HG03342 (cell line): ENCODE data around the gene ZNF211.

Experiments used
- ATAC-seq: cut with Tn5 transposase; IDR thresholded peaks from one replicate; pipeline ENCODE4 v1.9.1; 2021; ENCODE audit warnings: mild to moderate bottlenecking, moderate library complexity; ENCODE audit not compliant: unreplicated experiment

Gene ZNF211

GRCh38 chr19:57655443-57655842, 22.5 kb downstream of the ZNF211 start:
- no peak for ATAC-seq

GRCh38 chr19:57656346-57656745, 23.4 kb downstream of the ZNF211 start:
- no peak for ATAC-seq

- no peak for ATAC-seq
Measured at GRCh38 chr19:57664269-57665127, 31.5 kb downstream of the ZNF211 start.

- ATAC-seq: no peak
Measured at GRCh38 chr19:57665261-57665806, 32.4 kb downstream of the ZNF211 start.

- ATAC-seq: no peak
Measured at GRCh38 chr19:57667228-57667627, 34.3 kb downstream of the ZNF211 start.

GRCh38 chr19:57668635-57669034, 35.7 kb downstream of the ZNF211 start, which contains the start of gene ZSCAN4:
Gene ZSCAN4 (plus strand): TSS chr19:57668935. CDS start chr19:57676146, 7,211 bp downstream.
- no peak for ATAC-seq

GRCh38 chr19:57671124-57671895, 38.3 kb downstream of the ZNF211 start:
- no peak for ATAC-seq

- ATAC-seq: no peak
Measured at GRCh38 chr19:57672466-57672865, 39.5 kb downstream of the ZNF211 start.

GRCh38 chr19:57675881-57676280, 42.9 kb downstream of the ZNF211 start:
- no peak for ATAC-seq

- ATAC-seq: no peak
Measured at GRCh38 chr19:57682226-57682766, 49.3 kb downstream of the ZNF211 start.

GRCh38 chr19:57686727-57687126, 53.8 kb downstream of the ZNF211 start:
- no peak for ATAC-seq

GRCh38 chr19:57687363-57688010, 54.5 kb downstream of the ZNF211 start:
- no peak for ATAC-seq

GRCh38 chr19:57688011-57688763, 55.2 kb downstream of the ZNF211 start:
- ATAC-seq: no peak

- ATAC-seq: no peak
Measured at GRCh38 chr19:57689750-57690149, 56.8 kb downstream of the ZNF211 start.
